Cerebellar nuclear complex (tissue), 1 donor: ENCODE results near the gene SCN10A.

Experiments
- DNase-seq, 2 experiments: peaks; one replicate each; lab custom pipeline; 2025; lab: John Stamatoyannopoulos, UW

SCN10A gene

GRCh38 chr3:38773528-38773927, 42.5 kb downstream of the SCN10A start:
- DNase-seq: no peak

- no peak for DNase-seq
Observed at GRCh38 chr3:38763569-38763968, 52.4 kb downstream of the SCN10A start.

- DNase-seq: no peak
Observed at GRCh38 chr3:38758557-38758956, 57.5 kb downstream of the SCN10A start.

- no peak for DNase-seq
Observed at GRCh38 chr3:38757721-38758120, 58.3 kb downstream of the SCN10A start.

- DNase-seq: no peak
Observed at GRCh38 chr3:38756892-38757291, 59.1 kb downstream of the SCN10A start.

- no peak for DNase-seq
Observed at GRCh38 chr3:38755130-38755529, 60.9 kb downstream of the SCN10A start.

GRCh38 chr3:38746641-38747040, 69.4 kb downstream of the SCN10A start:
- DNase-seq: no peak

- DNase-seq: no peak
Observed at GRCh38 chr3:38743043-38743442, 73.0 kb downstream of the SCN10A start.

GRCh38 chr3:38742550-38742949, 73.5 kb downstream of the SCN10A start:
- no peak for DNase-seq

GRCh38 chr3:38740537-38740936, 75.5 kb downstream of the SCN10A start:
- no peak for DNase-seq

- no peak for DNase-seq
Observed at GRCh38 chr3:38739931-38740330, 76.1 kb downstream of the SCN10A start.

GRCh38 chr3:38739396-38739689, 76.7 kb downstream of the SCN10A start:
- no peak for DNase-seq

GRCh38 chr3:38738630-38739395, 77.2 kb downstream of the SCN10A start:
- no peak for DNase-seq

GRCh38 chr3:38731522-38731921, 84.5 kb downstream of the SCN10A start:
- DNase-seq: no peak

- no peak for DNase-seq
Observed at GRCh38 chr3:38730281-38730680, 85.7 kb downstream of the SCN10A start.

- DNase-seq: no peak
Observed at GRCh38 chr3:38728008-38728407, 88.0 kb downstream of the SCN10A start.

- DNase-seq: no peak
Observed at GRCh38 chr3:38726751-38727150, 89.3 kb downstream of the SCN10A start.

- DNase-seq: no peak
Observed at GRCh38 chr3:38725726-38726419, 90.1 kb downstream of the SCN10A start.

GRCh38 chr3:38724392-38724736, 91.7 kb downstream of the SCN10A start:
- DNase-seq: no peak

- no peak for DNase-seq
Observed at GRCh38 chr3:38723569-38724391, 92.2 kb downstream of the SCN10A start.

- no peak for DNase-seq
Observed at GRCh38 chr3:38722781-38723568, 93.0 kb downstream of the SCN10A start.

GRCh38 chr3:38721207-38721772, 94.7 kb downstream of the SCN10A start:
- DNase-seq: no peak
